GM12865 (cell line): ENCODE measurements around the gene P4HA2.

ENCODE experiments used
- DNase-seq: peaks from one replicate; pipeline ENCODE4 v3.0.0; 2010; ENCODE audit warnings: low read depth
- H3K4me3 ChIP-seq: 2 replicates; pipeline ENCODE4 v1.5.1; 2011; ENCODE audit warnings: mild to moderate bottlenecking, low read depth, low read length, control low read depth
- CTCF ChIP-seq: IDR thresholded peaks from 2 replicates; pipeline ENCODE4 v1.5.1; 2011; ENCODE audit warnings: low read length, control low read depth, low read depth, inconsistent platforms; ENCODE audit not compliant: insufficient read depth; ENCODE audit errors: missing control alignments

P4HA2 gene

GRCh38 chr5:132143148-132143547, 84.5 kb downstream of the P4HA2 start:
- H3K4me3 ChIP-seq = no peak overlapping the region
- TF ChIP-seq CTCF = no peak
- DNase-seq = no peak

- H3K4me3 ChIP-seq = no peak overlapping the region
- TF ChIP-seq CTCF = no peak
- DNase-seq = no peak
Observed at GRCh38 chr5:132142459-132142858, 85.2 kb downstream of the P4HA2 start.
